Left hindlimb (tissue), 1 donor: Measurements from ENCODE around the gene RBBP5.

Experiments
- DNase-seq: peaks from one replicate; pipeline ENCODE4 v3.0.0-alpha.2; 2018

RBBP5 gene

GRCh38 chr1:205129447-205130029, 7.8 kb upstream of the RBBP5 start:
- DNase-seq, result no peak

- no peak for DNase-seq
Observed at GRCh38 chr1:205128050-205128449, 6.3 kb upstream of the RBBP5 start.

GRCh38 chr1:205127646-205128045, 5.9 kb upstream of the RBBP5 start:
- DNase-seq, result no peak

- no peak for DNase-seq
Observed at GRCh38 chr1:205124726-205125125, 2.9 kb upstream of the RBBP5 start.

- DNase-seq, result no peak
Observed at GRCh38 chr1:205122489-205122882, 708 bp upstream of the RBBP5 start.

- no peak for DNase-seq
Observed at GRCh38 chr1:205118752-205119151, 3.0 kb downstream of the RBBP5 start.

GRCh38 chr1:205111354-205111753, 10.4 kb downstream of the RBBP5 start:
- DNase-seq, result no peak

GRCh38 chr1:205109711-205110110, 12.1 kb downstream of the RBBP5 start:
- DNase-seq, result no peak

- DNase-seq, result no peak
Observed at GRCh38 chr1:205109269-205109668, 12.5 kb downstream of the RBBP5 start.

GRCh38 chr1:205108464-205108863, 13.3 kb downstream of the RBBP5 start:
- DNase-seq, result no peak

GRCh38 chr1:205107327-205107726, 14.5 kb downstream of the RBBP5 start:
- no peak for DNase-seq

GRCh38 chr1:205102404-205102803, 19.4 kb downstream of the RBBP5 start:
- no peak for DNase-seq

- no peak for DNase-seq
Observed at GRCh38 chr1:205098242-205098641, 23.5 kb downstream of the RBBP5 start.

GRCh38 chr1:205095422-205095821, 26.4 kb downstream of the RBBP5 start:
- no peak for DNase-seq

GRCh38 chr1:205091043-205091740, 30.6 kb downstream of the RBBP5 start:
- no peak for DNase-seq

- DNase-seq, result no peak
Observed at GRCh38 chr1:205088341-205088740, 33.4 kb downstream of the RBBP5 start.

GRCh38 chr1:205084360-205084759, 37.4 kb downstream of the RBBP5 start, which contains the start of gene TMEM81:
Gene TMEM81 (minus strand): TSS chr1:205084460. CDS start chr1:205084320, 140 bp downstream.
- DNase-seq, result no peak

- DNase-seq, result no peak
Observed at GRCh38 chr1:205082431-205082830, 39.3 kb downstream of the RBBP5 start.

- no peak for DNase-seq
Observed at GRCh38 chr1:205077934-205078311, 43.9 kb downstream of the RBBP5 start.

GRCh38 chr1:205077158-205077933, 44.4 kb downstream of the RBBP5 start:
- no peak for DNase-seq

GRCh38 chr1:205076245-205076761, 45.5 kb downstream of the RBBP5 start:
- no peak for DNase-seq

GRCh38 chr1:205075642-205076155, 46.1 kb downstream of the RBBP5 start:
- no peak for DNase-seq

- no peak for DNase-seq
Observed at GRCh38 chr1:205074513-205074912, 47.3 kb downstream of the RBBP5 start.

GRCh38 chr1:205074084-205074483, 47.7 kb downstream of the RBBP5 start:
- DNase-seq, result no peak
